ENCODE results near the gene TBC1D32. TPM values are rescaled to one million over a fixed set of nuclear protein-coding genes. Genes with fewer than 3 reads are reported as not detected.
"Not testable (repeated sequence)": the region's sequence is repeated elsewhere in the genome, so short reads cannot be mapped to it uniquely, and the experiment has no call there.

Gene TBC1D32, protein sequence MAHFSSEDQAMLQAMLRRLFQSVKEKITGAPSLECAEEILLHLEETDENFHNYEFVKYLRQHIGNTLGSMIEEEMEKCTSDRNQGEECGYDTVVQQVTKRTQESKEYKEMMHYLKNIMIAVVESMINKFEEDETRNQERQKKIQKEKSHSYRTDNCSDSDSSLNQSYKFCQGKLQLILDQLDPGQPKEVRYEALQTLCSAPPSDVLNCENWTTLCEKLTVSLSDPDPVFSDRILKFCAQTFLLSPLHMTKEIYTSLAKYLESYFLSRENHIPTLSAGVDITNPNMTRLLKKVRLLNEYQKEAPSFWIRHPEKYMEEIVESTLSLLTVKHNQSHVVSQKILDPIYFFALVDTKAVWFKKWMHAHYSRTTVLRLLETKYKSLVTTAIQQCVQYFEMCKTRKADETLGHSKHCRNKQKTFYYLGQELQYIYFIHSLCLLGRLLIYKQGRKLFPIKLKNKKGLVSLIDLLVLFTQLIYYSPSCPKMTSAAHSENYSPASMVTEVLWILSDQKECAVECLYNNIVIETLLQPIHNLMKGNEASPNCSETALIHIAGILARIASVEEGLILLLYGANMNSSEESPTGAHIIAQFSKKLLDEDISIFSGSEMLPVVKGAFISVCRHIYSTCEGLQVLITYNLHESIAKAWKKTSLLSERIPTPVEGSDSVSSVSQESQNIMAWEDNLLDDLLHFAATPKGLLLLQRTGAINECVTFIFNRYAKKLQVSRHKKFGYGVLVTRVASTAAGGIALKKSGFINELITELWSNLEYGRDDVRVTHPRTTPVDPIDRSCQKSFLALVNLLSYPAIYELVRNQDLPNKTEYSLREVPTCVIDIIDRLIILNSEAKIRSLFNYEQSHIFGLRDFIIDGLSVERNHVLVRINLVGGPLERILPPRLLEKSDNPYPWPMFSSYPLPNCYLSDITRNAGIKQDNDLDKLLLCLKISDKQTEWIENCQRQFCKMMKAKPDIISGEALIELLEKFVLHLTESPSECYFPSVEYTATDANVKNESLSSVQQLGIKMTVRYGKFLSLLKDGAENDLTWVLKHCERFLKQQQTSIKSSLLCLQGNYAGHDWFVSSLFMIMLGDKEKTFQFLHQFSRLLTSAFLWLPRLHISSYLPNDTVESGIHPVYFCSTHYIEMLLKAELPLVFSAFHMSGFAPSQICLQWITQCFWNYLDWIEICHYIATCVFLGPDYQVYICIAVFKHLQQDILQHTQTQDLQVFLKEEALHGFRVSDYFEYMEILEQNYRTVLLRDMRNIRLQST
- 1 to 10 TPM; 2.7 to 3.0 TPM for total RNA-seq
- long read RNA-seq, partial matches to known transcripts: 0 of 1 reads
- long read RNA-seq, other reads (novel, unspliced or antisense): 1 of 1 reads

DNA sequence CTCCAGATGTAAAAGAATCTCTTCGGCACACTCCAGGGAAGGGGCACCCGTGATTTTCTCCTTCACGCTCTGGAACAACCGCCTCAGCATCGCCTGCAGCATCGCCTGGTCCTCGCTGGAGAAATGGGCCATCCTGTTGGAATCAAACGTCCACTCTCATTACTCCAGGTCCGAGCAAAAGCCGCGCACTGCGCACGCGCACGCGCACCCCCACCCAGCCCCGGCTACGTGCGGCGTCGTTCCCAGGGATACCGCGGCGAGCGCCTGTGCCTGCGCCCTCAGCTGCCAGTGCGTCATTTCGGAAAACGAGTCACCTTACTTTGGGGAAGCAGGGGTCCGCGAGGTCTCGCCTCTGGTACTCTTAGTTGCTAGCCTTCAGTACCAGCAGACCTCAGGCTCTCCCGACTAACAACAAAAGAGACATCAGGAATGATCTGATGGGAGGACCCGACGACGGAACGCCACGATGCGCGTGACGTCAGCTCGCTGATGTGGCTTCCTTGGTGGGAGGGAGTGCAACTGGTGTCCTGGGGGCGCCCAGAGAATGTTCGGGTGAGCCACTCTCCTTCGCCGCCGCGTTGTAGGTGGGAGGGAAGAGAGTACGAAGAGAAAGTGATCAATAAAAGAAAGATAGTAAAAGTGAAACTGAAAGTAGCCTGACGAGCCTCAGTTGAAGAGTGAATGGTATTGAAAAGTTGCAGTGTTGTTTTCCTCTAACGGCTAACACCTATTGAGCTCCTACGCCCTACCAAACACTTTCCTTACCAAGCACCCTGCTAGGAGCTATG lies at the start of gene TBC1D32:
Gene TBC1D32, minus strand, starts transcription at position 182 of the 788 bp plus-strand sequence. Its CDS starts 50 bp downstream, at position 132.
- DNase-seq (peak; percentile 94), ATAC-seq (peak; percentile 100)
- intact Hi-C loops (cut with DNase I): no loop called here

DNA sequence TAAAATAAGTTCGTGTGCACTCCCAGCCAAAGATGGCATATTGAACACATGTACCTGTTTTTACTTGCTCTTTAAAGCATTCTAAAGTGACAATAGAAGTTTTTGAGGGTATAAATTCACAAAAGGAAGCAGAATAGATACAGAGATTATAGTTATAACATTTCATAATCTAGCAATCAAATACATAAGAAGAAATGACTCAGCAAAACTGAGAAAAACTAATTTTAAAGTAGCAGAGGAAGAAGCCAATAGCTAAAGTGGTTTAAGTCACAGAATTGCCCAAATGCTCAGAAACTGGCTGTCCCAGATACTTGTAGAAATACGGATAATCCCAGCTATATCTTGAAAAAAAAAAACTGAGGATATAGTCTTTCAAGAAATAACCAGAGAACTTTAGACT lies 49.2 kb upstream of the TBC1D32 start:
- ATAC-seq (no peak), DNase-seq (no peak)
- intact Hi-C loops (cut with DNase I): no loop called here

DNA sequence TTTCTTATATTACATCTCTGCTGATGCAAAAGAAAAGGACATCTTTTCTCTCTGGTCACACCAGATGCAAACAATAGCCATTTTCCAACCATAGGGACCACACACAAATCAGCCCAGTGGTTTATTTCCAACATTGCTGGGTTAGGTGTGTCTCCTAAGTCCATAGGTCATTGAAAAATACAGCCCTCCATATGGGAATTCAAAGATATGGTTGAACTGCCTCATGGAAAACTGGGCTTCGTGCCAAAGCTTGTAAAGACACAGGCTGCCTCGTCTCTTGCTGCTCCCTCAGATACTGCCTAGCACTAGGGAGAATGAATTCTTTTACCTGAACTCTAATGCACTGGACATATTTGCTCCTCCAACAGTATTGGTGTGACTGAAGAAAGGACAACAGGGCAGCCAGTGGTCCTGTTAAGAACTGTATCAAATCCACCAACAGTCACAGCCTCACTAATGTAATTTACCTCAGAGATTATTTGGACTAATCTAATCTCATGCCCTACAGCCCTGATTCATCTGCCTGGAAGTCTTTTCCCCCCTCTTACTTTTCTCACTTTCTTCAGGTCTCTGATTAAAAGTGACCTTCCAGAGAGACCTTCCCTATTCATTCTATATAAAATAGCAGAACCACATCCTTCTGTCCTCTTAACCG lies 48.3 kb upstream of the TBC1D32 start:
- intact Hi-C loops (cut with DNase I): no loop called here
- DNase-seq (no peak), ATAC-seq (no peak)

DNA sequence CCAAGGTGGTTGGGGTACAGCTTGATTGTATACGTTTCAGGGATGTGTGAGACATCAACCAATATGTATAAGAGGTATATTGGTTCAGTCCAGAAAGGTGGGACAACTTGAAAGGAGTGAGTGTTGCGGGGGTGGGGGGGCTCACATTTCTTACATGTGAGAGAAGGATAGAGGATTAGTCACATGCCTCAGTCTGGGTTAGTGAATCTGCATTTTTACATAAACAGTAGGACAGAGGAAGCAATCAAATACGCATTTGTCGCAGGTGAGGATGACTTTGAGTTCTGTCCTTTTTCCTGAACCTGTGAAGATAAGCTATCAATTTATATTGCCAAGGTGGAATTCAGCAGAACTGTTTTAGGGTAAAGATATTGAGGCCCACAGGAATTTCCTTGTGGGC lies 42.1 kb upstream of the TBC1D32 start:
- ATAC-seq (no peak), DNase-seq (no peak)
- intact Hi-C loops (cut with DNase I): no loop called here

DNA sequence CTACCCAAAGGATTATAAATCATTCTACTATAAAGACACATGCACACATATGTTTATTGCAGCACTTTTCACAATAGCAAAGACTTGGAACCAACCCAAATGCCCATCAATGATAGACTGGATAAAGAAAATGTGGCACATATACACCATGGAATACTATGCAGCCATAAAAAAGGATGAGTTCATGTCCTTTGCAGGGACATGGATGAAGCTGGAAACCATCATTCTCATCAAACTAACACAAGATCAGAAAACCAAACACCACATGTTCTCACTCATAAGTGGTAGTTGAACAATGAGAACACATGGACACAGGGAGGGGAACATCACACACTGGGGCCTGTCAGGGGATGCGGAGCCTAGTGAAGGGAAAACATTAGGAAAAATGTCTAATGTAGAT lies 39.9 kb upstream of the TBC1D32 start:
- ATAC-seq; intact Hi-C loops (cut with DNase I): not testable (repeated sequence)

DNA sequence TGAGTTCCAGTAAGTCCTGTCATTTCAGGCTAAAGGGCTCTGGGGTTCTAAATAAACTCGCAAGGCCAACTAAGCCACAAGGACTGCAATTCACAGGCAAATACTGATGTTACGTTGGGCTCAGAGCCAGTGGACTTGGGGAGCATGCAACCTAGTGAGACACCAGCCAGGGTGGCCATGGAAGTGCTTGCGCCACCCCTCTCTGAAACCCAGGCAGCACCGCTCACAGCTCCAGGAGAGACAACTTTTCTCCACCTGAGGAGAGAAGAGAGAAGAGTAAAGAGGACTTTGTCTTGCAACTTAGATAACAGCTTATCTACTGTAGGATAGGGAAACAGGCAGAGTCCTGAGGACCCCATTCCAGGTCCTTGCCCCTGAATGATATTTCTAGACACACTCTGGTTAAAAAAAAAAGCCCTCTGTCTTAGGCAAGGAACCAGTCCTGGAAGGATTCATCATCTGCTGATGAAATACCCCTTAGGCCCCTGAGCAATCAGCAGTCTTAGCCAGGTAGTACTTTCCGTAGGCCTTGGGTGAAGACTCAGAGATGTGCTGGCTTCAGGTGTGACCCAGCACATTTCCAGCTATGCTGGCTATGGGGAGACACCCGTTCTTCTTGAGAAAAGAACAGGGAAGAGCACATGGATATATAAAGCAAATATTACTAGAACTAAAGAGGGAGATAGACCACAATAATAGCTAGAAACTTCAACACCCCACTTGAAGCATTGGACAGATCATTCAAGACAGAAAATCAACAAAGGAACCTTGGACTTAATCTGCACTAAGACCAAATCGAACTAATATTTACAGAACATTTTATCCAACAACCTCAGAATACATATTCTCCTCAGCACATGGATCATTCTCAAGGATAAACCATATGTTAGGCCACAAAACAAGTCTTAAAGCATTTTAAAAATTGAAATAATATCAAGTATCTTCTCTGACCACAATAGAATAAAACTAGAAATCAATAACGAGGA lies 31.5 kb upstream of the TBC1D32 start:
- ATAC-seq: no peak
- intact Hi-C loops (cut with DNase I): no loop called here
- no peak for DNase-seq

More for the DNA sequence above, 39.9 kb upstream of the TBC1D32 start:
- not testable (repeated sequence) for DNase-seq

DNA sequence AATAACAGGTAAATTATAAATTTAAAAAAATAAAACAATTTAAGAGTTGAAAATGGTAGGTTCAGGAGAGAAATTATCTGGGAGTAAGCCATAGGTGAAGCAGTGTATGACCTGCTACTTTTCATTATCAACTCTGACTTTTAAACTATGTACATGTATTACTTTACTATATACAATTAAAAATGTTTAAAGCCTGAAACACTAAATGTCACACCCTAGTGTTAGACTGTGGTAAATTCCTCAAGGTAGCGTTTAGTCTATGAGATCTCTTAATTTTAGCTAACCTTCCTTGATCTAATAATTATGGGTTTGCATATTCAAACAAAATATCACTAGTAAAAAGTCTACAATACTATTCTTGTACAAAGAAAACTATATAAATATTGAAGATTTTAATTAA lies 22.3 kb upstream of the TBC1D32 start:
- ATAC-seq (no peak), DNase-seq (no peak)
- intact Hi-C loops (cut with DNase I): no loop called here

DNA sequence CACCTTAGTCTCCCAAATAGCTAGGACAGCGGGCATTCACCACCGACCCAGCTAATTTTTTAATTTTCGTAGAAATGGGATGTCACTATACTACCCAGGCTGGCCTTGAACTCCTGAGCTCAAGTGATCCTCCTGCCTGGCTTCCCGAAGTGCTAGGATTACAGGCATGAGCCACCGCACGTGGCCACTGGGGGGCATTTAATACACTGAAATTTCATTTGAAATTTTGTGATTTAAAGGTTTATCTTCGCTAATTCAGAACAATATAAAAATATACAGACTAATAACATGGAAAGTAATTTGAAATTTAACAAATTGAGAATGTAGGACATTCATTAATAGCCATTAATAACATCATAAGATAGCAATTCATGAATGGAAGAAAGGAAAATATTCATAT lies 20.5 kb upstream of the TBC1D32 start:
- ATAC-seq (no peak), DNase-seq (no peak)
- intact Hi-C loops (cut with DNase I): no loop called here

DNA sequence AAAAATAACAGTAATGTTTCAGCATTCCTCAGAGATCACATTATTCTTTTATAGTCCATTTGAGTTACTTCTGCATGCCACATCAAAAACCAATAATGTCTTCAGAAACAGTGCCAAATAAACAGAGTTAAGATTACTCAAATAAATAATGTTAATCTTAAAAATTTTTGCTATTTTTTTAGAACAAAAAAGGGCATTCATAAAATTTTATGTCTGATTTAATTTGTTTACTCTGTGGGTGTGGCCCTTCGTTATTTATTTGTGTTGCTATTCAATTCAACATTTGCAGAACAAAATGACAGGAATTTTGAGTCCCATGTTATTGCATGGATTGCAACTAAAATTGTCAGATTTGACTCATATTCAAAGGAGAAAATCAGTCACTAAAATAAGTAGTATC lies 18.7 kb upstream of the TBC1D32 start:
- DNase-seq (no peak), ATAC-seq (no peak)
- intact Hi-C loops (cut with DNase I): no loop called here

DNA sequence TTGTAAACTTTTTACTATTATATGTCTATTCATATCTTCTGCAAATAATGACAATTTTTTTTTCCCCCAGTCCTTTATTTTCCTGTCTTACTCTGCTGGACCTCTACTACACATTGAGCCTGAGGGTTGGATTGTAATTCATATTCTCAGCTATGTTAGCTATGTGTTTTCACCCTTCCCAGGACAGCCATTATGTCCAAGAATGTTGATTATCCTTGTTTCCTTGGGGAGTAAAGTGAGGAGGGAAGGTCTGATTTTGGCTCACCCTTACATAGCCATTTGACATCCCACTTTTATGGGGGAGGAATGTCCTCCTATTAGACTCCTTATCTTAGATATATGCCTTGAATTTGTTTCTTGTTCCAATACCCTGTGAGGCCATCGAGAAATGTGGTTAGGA lies 17.6 kb upstream of the TBC1D32 start:
- DNase-seq (no peak), ATAC-seq (no peak)
- intact Hi-C loops (cut with DNase I): no loop called here

DNA sequence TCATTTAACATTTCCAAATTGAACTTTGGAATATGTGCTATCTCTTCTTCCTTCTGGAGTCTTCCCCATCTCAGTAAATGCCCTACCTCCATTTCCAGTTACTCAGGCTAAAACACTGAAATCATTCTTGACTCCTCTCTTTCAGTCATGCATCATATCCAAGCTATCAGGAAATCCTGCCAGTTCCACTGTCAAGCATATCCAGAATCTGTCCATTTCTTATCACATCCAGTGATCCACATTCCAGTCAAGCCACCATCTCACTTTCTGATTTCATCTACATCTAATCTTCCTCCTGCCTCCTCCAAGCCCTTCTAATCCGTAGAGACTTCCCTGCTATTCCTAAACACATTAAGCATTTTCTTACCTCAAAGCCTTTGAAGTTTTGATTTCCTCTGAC lies 15.3 kb upstream of the TBC1D32 start:
- intact Hi-C loops (cut with DNase I): no loop called here
- DNase-seq: no peak
- ATAC-seq: no peak

DNA sequence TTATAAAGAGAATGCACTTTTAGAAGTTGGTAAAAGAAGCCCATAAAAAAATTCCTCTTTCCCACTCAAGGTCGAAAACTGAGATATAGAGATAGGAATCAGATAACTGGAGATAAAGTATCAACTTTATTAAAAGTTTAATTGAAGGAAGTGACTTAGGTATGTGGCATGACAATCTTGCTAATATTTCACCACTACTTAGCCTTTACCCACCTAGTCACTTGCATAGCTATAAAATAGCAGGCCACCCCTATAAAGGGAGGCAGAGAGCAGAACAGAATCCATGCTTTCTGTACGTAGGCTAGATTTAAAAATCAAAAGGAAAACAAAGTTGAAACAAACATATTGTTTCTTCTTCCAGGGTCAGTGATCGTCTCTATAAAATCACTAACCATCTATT lies 13.2 kb upstream of the TBC1D32 start:
- intact Hi-C loops (cut with DNase I): no loop called here
- ATAC-seq (no peak), DNase-seq (no peak)

DNA sequence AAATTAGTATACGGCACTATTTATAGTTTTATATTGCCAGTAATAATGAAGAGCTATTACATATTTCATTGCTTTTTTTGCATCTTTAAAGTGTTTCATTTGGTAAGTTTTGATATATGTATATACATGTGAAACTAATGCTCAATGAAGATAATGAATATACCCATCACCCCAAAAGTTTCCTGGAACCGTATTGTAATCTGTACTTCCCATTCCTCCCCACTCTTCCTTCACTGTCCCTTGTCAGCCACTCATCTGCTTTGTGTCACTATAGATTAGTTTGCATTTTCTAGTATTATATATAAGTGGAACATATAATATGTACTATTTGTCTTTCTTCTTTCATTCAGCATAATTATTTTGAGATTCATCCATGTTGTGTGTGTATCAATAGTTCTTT lies 10.3 kb upstream of the TBC1D32 start:
- DNase-seq (no peak), ATAC-seq (no peak)
- intact Hi-C loops (cut with DNase I): no loop called here

DNA sequence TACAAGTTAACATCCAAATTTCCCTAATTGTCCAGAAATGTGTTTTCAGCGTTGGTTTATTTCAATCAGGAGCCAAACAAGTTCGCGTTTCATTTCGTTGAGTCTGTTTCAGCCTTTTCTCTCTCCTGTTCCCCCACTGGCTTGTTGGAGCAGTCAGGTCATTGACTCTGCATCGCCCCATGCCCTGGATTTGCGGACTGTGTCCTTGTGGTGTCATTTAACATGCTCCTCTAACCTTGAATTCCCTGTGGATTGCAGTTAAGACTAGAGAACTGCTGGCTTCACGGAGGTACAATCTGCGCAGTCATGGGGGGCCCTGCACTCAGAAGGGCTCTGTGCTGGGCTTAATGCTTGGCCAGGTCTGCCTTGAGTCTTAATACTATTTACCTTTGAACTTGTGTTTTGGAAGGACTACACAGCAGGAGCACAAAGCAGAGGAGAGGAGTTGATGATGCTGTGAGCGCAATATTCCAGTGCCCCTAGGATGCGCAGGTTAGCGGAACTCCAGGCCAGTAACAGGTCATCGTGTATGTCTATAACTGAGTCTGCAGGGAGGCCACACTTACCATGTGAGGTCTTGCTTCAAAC lies 5.5 kb upstream of the TBC1D32 start:
- DNase-seq (no peak), ATAC-seq (no peak)
- intact Hi-C loops (cut with DNase I): no loop called here

DNA sequence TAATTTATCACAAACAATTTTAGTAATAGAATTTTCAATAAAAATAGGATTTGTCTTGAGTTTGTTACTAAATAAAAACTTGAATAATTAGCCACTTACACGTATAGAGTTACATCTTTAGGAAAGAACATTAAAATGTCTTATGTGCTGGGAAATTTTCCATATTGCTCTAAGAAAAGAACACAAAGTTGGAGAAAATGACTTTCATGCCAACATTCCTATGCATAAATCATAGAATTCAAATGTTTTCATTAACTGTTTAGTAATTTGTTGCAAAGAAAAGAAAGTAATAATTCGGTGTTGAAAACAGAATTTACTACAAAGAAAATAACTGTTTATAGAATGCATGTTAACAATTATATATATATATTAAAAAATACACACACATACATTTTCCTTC lies 4.7 kb upstream of the TBC1D32 start:
- intact Hi-C loops (cut with DNase I): no loop called here
- DNase-seq (no peak), ATAC-seq (no peak)

DNA sequence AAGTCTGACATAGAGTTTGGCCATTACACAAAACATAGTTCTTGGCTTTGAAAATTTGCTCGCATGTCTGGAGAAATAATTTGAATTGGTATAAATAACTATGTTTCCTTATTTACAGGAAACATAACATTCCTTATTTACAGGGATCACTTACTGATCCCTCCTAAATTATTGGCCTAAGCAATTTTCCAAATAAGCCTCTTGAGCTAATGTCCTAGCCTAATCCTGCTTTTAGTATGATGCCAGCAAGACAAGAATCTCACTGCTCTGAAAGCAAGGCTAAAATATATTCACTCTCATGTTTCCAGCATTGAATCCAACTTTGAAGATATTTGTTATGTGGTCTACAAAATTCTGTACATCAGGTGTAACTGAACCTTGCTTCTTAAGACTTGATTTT lies 4.1 kb upstream of the TBC1D32 start:
- DNase-seq: no peak
- intact Hi-C loops (cut with DNase I): no loop called here
- no peak for ATAC-seq
